Cardiac septum (tissue), 1 donor: ENCODE measurements around the gene CAV2. TPM values are rescaled to one million over a fixed set of nuclear protein-coding genes. Genes with fewer than 3 reads are reported as not detected.

Source experiments
- DNase-seq: peaks from one replicate; pipeline ENCODE4 v3.0.0-alpha.2; 2020; ENCODE audit warnings: low spot score
- intact Hi-C: fragments of 100-400 bp; cut with DNase I; formaldehyde crosslinking; loops from one replicate; pipeline ENCODE4 v1.14.0; 2022
- total RNA-seq: library from RNA; stranded (reverse); fragmentation: NEBNext Ultra II Directional; extraction: Animal tissue kit (Norgen Biotek cat#: 25700); gene quantifications from one replicate; pipeline ENCODE4 v1.2.1, GENCODE V29; 2021
- donor health status: DM: no; HTN: no; CAD: no.

Gene CAV2
- total RNA-seq, 1 donor from 2014 or later = 311 TPM

DNA sequence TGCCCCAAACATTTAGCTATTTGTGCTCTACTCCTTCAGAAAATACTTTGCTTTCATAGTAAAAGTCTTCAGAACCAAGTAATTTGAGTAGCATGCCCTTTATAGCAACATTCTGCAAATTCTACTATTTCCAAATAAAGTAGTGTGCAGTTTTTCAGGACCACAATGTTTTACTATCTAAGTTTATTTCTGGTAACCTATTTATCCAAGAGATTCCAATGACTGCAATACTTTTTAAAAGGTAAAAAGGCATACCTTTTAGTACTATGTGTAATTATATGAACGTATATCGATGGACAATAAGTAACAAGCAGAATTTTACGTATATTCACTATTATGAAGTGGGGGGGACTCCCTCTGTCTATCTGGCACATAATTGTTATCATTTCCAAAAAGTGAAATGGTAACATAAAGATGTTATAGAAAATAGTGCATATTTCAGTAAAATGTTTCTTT is 6.9 kb upstream of the CAV2 start:
- intact Hi-C loops = no loop called here

DNA sequence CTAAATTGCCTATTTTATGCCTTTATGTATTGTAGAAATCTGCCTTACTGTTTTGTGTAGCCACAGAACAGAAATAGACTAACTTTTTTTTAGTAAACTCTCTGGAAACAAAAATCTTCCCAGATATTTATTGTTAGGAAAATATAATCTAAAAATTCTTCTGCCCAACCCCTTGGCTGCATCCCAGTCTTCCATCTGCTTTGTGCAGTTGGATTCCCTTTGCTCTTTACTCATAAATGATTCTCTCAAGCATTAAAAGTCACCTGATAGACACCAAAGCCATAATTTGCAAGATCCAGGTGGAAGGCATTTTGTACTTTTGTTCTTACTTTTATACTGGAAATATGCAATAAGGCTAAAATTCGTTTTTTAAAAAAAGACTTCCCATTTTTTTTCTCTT is 6.1 kb upstream of the CAV2 start:
- DNase-seq = no peak
- intact Hi-C loops = no loop called here

More for the DNA sequence above, 6.9 kb upstream of the CAV2 start:
- no peak for DNase-seq

DNA sequence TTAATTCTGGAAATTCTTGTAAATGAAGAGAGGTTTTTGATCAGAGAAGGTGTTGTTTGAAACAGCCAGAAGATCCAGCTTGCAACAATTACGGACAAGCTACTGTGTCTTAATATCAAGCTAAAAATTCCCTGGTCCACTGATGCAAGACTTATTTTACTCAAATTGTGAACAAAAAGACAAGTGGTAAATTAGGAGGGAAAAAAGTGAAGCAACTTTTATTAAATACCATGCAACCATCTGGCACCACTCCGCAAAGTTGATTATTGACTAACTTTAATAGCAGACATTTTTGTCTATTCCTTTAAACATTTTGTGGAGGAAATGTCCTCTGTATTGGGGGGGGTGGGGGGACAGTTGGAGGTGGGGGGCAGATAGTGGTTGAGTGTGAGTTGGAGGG is 5.1 kb upstream of the CAV2 start:
- DNase-seq = no peak
- intact Hi-C loops = no loop called here

DNA sequence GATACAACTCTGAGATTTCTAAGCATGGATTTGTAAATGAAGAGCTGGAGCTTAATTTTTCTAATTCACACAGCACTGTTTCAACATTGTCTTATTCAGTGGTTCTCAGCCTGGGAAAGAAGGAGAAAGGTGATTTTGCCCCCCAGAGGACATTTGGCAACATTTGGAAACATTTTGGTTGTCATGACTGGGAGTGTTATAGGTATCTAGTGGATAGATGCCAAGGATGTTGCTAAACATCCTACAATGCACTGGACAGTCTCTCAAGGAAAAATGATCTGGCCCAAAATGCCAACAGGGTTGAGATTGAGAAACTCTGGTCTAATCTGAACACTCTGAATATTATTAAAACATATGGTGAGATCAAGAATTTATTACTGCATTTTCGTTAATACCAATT is 3.8 kb upstream of the CAV2 start:
- no peak for DNase-seq
- intact Hi-C loops = no loop called here

DNA sequence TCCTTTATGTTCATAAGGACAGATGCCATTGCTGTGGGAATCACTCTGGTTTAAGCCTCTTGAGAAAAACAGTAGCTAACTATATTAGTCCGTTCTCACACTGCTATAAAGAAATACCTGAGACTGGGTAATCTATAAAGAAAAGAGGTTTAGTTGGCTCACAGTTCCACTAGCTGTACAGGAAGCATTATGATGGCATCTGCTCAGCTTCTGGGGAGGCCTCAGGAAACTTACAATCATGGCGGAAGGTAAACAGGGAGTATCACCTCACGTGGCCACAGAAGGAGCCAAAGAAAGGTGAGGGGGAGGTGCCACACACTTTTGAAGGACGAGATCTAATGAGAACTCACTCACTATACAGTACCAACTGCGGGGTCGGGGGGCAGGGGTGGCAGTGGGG is 2.9 kb upstream of the CAV2 start:
- DNase-seq = no peak
- intact Hi-C loops = no loop called here

DNA sequence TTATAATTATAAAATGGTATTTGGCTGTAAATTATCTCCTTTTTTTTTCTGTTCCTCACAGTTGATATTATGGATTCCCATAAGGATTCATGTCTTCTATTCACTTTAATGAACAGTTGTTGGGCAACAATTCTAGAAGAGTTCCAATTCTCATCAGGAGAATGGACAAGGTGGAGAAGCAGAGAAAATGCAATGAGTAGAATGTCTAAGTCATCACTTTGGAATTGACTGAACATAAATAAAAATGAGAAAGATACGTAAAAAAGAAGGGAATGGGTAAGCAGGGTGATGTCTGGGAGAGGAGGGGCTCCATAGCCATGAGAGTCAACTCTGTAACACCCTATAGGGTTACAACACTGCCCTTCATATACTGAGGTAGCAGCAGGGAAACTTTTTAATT is 1.8 kb upstream of the CAV2 start:
- intact Hi-C loops = loop anchor here (2.0 kb wide), 1 partner anchor 49 kb away; no protein-coding TSS in a partner anchor
- DNase-seq = no peak

DNA sequence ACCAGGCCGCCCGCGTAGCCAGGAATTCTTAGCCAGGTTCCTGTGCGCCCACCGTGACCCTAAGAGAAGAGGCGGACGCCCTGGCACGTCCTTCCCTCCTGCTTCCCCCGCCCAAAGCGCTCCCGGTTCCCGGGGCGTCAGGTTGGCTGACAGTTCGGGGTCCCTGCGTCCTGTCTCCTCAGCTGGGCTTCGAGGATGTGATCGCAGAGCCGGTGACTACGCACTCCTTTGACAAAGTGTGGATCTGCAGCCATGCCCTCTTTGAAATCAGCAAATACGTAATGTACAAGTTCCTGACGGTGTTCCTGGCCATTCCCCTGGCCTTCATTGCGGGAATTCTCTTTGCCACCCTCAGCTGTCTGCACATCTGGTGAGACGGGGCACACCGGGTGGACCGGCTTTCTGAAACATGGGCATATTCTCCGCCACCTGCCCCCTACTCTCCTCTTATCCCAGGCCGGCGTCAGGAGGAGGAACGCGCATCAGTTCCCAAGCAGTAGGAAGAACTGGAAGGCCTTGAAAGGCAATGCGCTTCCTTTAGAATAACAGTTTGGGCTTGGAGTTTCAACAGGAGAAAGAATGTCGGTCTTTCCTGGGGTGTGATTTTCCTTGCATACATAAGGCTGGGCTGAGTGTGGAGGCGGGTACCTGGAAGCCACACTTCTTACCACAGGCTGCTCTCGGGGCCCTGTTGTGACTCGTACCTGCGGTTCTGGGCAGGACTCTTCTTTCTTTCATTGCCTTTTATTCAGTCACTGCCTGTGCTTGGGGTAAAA is 728 bp downstream of the CAV2 start:
- intact Hi-C loops = loop anchor here (2.0 to 5.0 kb wide), 3 partner anchors 25 to 228 kb away; partner anchors contain the start of gene CAV1
- peak; percentile 76 for DNase-seq

DNA sequence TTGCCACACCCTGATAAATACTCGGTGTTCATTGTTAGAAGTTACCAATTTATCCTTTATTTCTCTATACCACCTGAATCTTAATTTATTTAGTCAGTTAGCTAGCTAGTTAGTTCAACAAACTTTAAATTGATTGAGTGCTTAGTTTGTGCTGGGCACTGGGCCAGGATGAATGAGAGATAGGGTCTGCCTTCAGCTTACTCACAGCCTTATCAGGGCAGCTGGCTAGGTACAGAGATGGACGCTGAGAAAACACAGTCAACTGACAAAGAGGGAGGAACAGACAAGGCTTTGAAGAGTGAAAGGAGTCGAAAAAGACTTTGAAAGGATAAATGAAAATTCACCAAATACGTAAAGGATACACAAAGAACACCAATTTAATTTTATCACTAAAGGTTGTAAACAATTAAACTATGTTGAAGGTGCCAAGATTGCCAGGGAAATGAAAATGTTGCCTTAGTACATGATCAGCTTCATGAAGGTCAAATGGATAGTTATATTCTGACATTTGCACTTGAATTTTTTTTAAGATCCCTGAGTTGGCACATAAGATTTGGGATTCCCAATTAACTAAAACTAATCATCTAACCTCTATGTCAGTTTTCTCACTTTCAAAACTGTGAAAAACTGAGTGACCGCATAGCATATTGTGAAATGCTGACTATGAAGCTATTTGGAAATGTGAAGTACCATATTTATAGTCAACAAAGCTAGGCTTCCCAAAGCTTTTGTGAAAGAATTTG is 2.1 kb downstream of the CAV2 start:
- intact Hi-C loops = loop anchor here (2.0 to 5.0 kb wide), 3 partner anchors 23 to 229 kb away; partner anchors contain the start of gene CAV1
- DNase-seq = no peak

DNA sequence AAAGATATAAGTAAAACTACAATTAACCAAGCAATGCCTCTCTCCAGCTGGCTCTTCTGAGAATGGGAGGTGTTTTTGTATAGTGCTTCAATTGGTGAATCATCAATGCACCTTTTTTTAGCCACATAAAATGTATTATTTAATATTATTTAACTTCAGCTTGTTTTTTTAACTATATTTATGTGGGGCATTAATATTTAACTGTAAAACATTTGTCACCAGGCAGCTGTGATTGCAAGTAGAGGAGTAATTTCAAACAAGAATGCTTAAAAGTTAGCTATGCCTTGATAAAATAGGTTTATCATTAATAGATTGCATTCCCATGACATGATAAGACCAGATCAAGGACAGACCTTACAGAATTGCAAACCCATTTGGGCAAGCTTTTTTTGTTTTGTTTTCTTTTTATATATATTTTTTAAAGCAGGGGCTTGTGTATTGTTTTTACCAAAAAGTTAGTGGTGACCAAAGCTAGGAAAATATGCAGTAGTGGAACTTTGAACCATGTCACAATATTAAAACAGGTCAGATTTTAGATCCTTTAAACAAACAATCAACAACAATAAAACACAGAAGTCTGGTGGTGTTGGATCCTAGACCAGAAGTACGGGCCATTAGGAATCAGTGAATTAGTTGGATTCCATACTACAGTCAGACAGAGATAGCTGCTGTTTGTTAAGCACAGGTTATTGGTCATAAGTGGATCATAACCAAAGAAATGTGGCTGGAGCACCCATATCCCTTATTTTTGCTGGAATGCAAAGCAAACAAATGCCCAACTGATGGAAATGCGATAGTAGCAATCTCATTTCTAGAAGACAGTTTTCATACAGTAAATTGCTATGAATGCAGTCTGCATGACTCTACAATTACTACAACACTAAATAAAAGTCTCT is 2.9 kb downstream of the CAV2 start:
- DNase-seq = no peak
- intact Hi-C loops = loop anchor here (5.0 kb wide), 1 partner anchor 230 kb away; no protein-coding TSS in a partner anchor

DNA sequence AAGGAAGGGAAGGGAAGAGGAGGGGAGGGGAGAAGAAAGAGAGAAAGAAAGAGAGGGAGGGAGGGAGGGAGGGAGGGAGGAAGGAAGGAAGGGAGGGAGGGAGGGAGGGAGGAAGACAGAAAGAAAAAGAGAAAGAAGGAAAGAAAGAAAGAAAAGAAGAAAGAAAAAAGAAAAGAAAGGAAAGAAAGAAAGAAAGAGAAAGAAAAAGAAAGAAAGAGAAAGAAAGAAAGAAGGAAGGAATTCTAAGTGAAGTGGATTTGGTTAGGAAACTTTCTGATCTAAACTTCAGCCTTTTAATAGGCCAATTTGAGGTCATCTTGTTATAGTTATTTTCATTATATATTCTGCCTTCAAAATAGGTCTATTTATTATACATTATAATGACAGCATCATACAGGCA is 4.3 kb downstream of the CAV2 start:
- no peak for DNase-seq
- intact Hi-C loops = loop anchor here (5.0 kb wide), 1 partner anchor 232 kb away; no protein-coding TSS in a partner anchor

DNA sequence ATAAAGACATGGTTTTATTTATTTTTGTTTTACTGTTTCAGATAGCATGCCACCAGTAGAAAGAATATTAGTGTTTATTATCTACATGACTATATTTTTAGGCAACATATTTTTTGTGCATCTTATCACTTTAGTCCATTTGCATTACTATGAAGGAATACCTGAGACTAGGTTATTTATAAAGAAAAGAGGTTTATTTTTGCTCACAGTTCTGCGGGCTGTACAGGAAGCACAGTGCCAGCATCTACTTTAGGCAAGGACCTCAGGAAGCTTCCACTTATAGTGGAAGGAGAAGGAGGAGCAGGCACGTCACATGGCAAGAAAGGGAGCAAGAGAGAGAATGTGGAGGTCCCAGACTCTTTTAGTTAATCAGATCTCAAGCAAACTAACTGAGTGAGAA is 5.7 kb downstream of the CAV2 start:
- intact Hi-C loops = no loop called here
- DNase-seq = no peak

DNA sequence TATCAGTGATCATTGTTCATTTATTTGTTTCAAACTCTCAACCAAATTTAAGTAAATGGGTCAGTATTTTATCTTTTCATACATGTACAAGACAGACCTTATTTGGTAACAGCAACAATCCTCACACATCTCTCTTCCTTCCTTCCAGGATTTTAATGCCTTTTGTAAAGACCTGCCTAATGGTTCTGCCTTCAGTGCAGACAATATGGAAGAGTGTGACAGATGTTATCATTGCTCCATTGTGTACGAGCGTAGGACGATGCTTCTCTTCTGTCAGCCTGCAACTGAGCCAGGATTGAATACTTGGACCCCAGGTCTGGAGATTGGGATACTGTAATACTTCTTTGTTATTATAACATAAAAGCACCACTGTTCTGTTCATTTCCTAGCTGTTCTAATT is 6.3 kb downstream of the CAV2 start:
- intact Hi-C loops = no loop called here
- no peak for DNase-seq

DNA sequence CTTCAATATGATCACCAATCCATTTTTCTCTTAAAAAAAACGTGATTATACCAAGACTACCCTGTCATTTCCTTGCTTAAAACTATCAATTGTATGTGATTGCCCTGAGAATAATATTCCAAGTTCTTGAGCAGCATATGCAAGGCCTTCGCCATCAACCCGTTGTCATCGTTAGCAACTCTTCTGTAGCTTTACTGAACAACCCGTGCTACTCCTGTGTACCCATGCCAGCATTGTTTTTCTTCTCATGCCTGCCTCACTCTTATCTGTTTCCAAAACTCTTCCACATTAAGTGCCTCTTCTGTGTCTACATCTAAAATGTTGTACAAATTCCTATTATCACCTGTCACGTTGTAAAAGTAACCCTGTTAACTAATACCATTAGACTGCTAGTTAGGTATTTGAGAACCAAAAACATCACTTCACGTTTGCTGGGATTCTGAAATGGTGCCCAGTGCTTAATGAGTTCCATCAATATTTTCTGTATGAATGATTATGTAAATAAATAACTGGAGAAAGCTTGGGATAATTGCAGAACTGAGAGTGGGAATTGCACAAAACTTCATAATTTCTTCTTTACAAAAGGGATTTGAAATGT is 10.5 kb downstream of the CAV2 start:
- intact Hi-C loops = loop anchor here (2.0 kb wide), 1 partner anchor 15 kb away; the partner anchor contains the start of gene CAV1

DNA sequence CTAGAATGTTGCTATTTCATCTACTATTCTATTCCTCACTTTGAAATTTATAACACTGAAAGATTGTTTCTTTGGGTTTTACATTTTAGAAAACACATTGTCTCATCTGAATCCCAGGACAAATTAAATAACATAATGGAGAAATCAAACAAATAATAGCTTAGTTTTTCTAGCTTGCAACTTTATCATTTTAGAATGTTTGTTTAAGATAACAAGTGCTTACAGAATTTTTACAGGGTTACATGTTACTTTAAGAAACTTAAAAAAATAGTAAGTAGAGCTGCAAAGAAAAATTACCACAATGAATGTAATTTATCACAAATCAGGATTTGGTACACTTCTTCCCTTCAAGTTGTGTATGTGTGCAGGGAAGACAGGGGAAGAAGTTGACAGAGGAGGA is 11.3 kb downstream of the CAV2 start:
- intact Hi-C loops = loop anchor here (2.0 kb wide), 1 partner anchor 14 kb away; the partner anchor contains the start of gene CAV1

More for the DNA sequence above, 10.5 kb downstream of the CAV2 start:
- no peak for DNase-seq

DNA sequence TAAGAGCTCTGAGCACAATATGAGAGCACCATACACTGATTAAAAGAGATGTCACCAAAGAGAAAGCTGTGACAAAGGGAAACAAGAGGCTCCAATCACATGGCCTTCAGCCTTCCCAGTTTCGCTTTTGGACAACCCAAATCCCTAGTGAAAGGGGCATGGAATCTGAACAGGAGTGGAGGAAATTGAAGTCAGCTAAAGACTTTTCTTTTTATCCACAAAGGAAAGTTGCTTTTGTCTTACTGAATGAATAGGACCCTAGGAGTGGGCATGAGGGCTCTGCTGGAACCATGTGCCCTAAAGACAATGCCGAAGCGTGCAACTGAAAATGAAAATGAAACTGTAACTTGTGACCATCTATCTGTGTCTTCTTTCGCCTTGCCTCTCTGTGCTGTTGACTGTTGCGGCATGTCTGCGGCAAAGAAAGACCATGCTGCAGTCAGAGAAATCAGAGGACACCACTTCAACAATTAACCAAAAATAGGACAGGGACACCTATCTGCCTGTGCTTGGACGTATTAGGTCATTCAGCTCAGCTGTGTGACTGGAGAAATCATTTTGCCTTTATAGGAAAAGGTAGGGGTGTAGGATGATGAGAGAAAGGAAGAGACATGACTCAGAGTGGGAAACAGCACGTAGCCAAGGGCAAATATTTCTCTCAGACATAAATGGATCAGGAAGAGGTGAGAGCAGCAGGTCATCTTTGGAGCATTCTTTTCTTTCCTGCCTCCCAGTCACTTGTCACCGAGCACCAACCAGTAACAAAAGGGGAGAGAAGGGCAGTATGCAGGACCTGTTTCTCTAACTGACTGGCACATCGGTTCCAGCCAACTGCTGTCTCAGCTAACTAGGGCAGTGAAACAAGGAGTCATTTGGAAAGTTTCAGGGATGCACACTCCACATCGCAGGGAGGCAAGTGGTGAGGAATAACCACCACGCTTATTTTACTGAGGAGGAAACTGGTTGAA is 12.3 kb downstream of the CAV2 start:
- no peak for DNase-seq
- intact Hi-C loops = loop anchor here (2.0 kb wide), 1 partner anchor 13 kb away; the partner anchor contains the start of gene CAV1

More for the DNA sequence above, 11.3 kb downstream of the CAV2 start:
- DNase-seq = no peak

DNA sequence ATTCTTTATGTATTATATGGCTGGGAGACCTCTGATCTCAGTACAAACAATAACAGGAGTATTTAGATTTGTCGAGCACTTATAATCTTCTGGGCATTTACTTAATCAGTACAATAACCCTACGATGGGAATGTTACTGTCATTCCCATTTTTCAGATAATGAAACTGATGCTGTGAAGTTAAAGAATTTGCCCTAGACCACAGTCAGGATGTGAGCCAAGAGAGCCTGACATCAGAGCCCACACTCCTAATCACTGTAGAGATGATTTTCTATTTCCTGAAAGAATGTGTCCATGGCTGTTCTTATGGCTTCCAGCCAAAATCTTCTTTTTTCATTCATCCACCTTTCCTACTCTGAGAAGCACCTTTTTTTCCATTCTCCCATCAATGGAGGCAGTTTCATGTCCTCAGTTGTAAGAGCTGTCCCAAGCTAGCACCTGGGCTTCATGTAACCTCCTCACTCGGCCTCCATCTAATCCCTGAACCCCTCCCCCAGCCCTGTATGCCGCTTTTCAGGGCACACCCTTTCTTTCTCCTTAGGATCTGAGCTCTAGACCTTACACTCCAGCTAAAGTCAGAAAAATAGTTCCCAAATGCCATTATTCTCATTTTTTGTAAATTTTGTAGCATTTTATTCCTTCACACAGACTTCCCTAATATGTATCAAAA is 13.1 kb downstream of the CAV2 start:
- no peak for DNase-seq
- intact Hi-C loops = no loop called here

DNA sequence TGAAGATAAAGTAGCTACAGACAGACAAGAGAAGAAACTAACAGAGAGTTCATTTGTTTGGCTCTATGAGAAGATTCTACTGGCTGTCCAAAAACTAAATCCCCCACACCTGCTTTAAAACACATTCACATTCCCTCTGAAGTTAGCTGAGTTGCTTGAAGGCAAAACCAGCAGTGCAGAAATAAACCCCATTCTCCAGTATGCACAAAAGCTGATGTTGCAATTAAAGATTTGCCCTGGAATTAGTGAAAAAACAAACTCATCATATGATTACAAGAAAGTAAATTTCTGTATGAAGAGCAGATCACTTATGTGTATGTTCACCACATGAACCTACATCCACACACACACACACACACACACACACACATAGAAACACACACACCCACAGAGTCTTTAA is 16.0 kb downstream of the CAV2 start:
- DNase-seq = no peak
- intact Hi-C loops = no loop called here
